ENCODE measurements around the gene RNF187. TPM values are rescaled to one million over a fixed set of nuclear protein-coding genes. Genes with fewer than 3 reads are reported as not detected.
A peak's percentile ranks its signal among the peaks of the same experiment; 100 is the strongest.

RNF187 gene
- total RNA-seq, 1 experiment from 2014 or later = 63.4 TPM

DNA sequence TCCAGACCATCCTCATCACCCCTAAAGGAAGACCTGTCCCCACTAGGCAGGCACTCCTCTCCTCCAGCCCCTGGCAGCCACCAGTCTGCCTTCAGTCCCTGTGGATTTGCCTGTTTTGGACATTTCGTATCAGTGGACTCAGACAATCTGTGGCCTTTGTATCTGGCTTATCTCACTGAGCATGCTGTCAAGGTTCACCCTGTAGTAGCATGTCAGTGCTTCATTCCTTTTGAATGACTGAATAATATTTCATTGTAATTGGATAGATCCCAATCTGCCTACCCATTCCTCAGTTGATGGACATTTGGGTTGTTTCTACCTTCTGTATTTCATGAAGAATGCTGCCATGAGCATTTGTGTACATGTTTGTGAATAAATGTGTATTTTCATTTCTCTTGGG, 32.9 kb upstream of the RNF187 start:
- no peak overlapping the region for H3K27ac ChIP-seq (ENCODE audit: insufficient read length, low read depth, low read length)
- H3K4me1 ChIP-seq (ENCODE audit: insufficient read depth, low read length) = no peaks in the 10 kb centered on the region
- H2AK5ac ChIP-seq (ENCODE audit: insufficient read length, low read length) = no peak overlapping the region
- no peak overlapping the region for H4K8ac ChIP-seq (replicated peaks; ENCODE audit: insufficient read length, low read depth, low read length)
- H3T11ph ChIP-seq (ENCODE audit: low read length) = no peak overlapping the region
- no peaks in the 10 kb centered on the region for H3K79me2 ChIP-seq (ENCODE audit: insufficient read depth, low read length)
- H3K36me3 Mint-ChIP-seq (ENCODE audit: insufficient read depth in 1 of 3, low read depth in 3 of 3) = peaks cover 4 to 8% (median 5%) of the 10 kb centered on the region in 3 experiments; a peak in 6 of 7 replicates
- no peak overlapping the region for H3K4ac ChIP-seq (ENCODE audit: low read depth, low read length)
- no peaks in the 10 kb centered on the region for H3K9me3 ChIP-seq (ENCODE audit: control insufficient read depth, low read depth, low read length)
- no CpG with 5 or more reads among the region's 1 CpG for WGBS (ENCODE audit: extremely low coverage, insufficient read length, low lambda C conversion rate)
- H3K27ac Mint-ChIP-seq = no peak overlapping the region
- DNase-seq = no peak
- H3K56ac ChIP-seq (ENCODE audit: insufficient read length, low read depth, low read length) = no peak overlapping the region
- H4K5ac ChIP-seq (ENCODE audit: insufficient read length, low read depth, low read length) = no peak overlapping the region
- no peak overlapping the region for H2BK120ac ChIP-seq (ENCODE audit: low read depth, low read length, poor library complexity, severe bottlenecking)
- H3K9me3 Mint-ChIP-seq = no peaks in the 10 kb centered on the region; a peak in 1 of 5 replicates
- no peaks in the 10 kb centered on the region for H3K23me2 ChIP-seq (ENCODE audit: insufficient read length, low read depth, low read length, poor library complexity, severe bottlenecking)
- no peak overlapping the region for H2BK12ac ChIP-seq (ENCODE audit: insufficient read length, low read depth, low read length)
- H3K4me3 Mint-ChIP-seq = peak overlapping the region in 1 of 2 experiments; percentile 20; a peak in 1 of 5 replicates
- no peak overlapping the region for H2BK20ac ChIP-seq (ENCODE audit: low read depth, low read length, poor library complexity, severe bottlenecking)
- no peak overlapping the region for H3K14ac ChIP-seq (ENCODE audit: insufficient read depth, low read length)
- H3K9ac ChIP-seq (ENCODE audit: extremely low read depth, insufficient read length, low read length) = no peak overlapping the region
- peaks cover 24% of the 10 kb centered on the region for H3K27me3 Mint-ChIP-seq (ENCODE audit: low read depth)
- no peak overlapping the region for H2BK15ac ChIP-seq (ENCODE audit: low read depth, low read length)
- no peak for TF ChIP-seq CTCF (conservative IDR thresholded peaks at IDR 0.05)
- H2AFZ ChIP-seq (ENCODE audit: low read length) = no peak overlapping the region
- H4K91ac ChIP-seq (ENCODE audit: insufficient read length, low read depth, low read length) = no peak overlapping the region
- H3K79me1 ChIP-seq (ENCODE audit: insufficient read depth, low read depth, low read length, poor library complexity, severe bottlenecking) = no peaks in the 10 kb centered on the region
- H3K27me3 ChIP-seq (ENCODE audit: insufficient read depth, low read length) = no peaks in the 10 kb centered on the region; the same call in 1 of the 2 replicates
- H4K20me1 ChIP-seq (ENCODE audit: control insufficient read depth, insufficient read depth, insufficient read length) = no peaks in the 10 kb centered on the region
- no peak overlapping the region for H2BK5ac ChIP-seq (ENCODE audit: insufficient read length, low read length)
- no peak overlapping the region for H3K23ac ChIP-seq (ENCODE audit: insufficient read length, low read depth, low read length)
- H3K4me1 Mint-ChIP-seq = peaks cover 16 to 20% of the 10 kb centered on the region in 2 experiments
- no peak overlapping the region for H3K4me2 ChIP-seq (ENCODE audit: insufficient read depth, insufficient read length, low read length)
- no peak overlapping the region for H3K18ac ChIP-seq (ENCODE audit: insufficient read length, low read depth, low read length)

Data from H9 (cell line).